ENCODE data around the gene IL27RA.
A peak's percentile ranks its signal among the peaks of the same experiment; 100 is the strongest.

The IL27RA gene

GRCh38 chr19:14086098-14086497 lies 54.5 kb downstream of the IL27RA start:
- Histone ChIP-seq H3K27me3 (ENCODE audit: control insufficient read depth, insufficient read depth, low read length) (no peaks in the 10 kb centered on the region), H3K9me3 (replicated peaks; ENCODE audit: low read length) (no peaks in the 10 kb centered on the region), H3K9ac (ENCODE audit: low read depth, low read length) (no peak overlapping the region), H3K36me3 (ENCODE audit: insufficient read depth, low read length) (peaks cover 14% of the 10 kb centered on the region), H3K4me1 (ENCODE audit: control insufficient read depth, insufficient read depth, low read length) (peaks cover 11% of the 10 kb centered on the region), H3K4me3 (ENCODE audit: low read length) (no peak overlapping the region), H3K4me2 (ENCODE audit: low read length) (no peak overlapping the region)

GRCh38 chr19:14088634-14089411 lies 57.3 kb downstream of the IL27RA start:
- H3K9ac ChIP-seq (ENCODE audit: low read depth, low read length) = peak overlapping the region; percentile 45
- peaks cover 9% of the 10 kb centered on the region for H3K9me3 ChIP-seq (replicated peaks; ENCODE audit: low read length)
- no peaks in the 10 kb centered on the region for H3K27me3 ChIP-seq (ENCODE audit: control insufficient read depth, insufficient read depth, low read length)
- H3K4me1 ChIP-seq (ENCODE audit: control insufficient read depth, insufficient read depth, low read length) = peaks cover 14% of the 10 kb centered on the region
- peak overlapping the region; percentile 87 for H3K4me2 ChIP-seq (ENCODE audit: low read length)
- H3K4me3 ChIP-seq (ENCODE audit: low read length) = peak overlapping the region; percentile 72
- H3K36me3 ChIP-seq (ENCODE audit: insufficient read depth, low read length) = peaks cover 17% of the 10 kb centered on the region

DNA sequence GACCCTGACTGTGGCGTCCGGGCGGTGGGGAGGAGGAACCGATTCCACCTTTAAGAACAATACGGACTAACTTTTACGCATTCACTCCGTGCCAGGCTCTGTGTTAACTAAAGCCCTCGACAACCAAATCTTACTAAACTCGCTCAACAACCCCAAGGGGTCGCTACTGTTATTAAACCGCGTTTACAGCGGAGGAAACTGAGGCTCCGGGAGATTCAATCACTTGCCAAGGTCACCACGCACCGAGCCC lies 57.8 kb downstream of the IL27RA start:
- Histone ChIP-seq H3K27me3 (ENCODE audit: control insufficient read depth, insufficient read depth, low read length) (no peaks in the 10 kb centered on the region), H3K9ac (ENCODE audit: low read depth, low read length) (peak overlapping the region; percentile 45), H3K4me3 (ENCODE audit: low read length) (peak overlapping the region; percentile 72), H3K4me1 (ENCODE audit: control insufficient read depth, insufficient read depth, low read length) (peaks cover 14% of the 10 kb centered on the region), H3K4me2 (ENCODE audit: low read length) (peak overlapping the region; percentile 87), H3K9me3 (replicated peaks; ENCODE audit: low read length) (peaks cover 9% of the 10 kb centered on the region), H3K36me3 (ENCODE audit: insufficient read depth, low read length) (peaks cover 17% of the 10 kb centered on the region)

DNA sequence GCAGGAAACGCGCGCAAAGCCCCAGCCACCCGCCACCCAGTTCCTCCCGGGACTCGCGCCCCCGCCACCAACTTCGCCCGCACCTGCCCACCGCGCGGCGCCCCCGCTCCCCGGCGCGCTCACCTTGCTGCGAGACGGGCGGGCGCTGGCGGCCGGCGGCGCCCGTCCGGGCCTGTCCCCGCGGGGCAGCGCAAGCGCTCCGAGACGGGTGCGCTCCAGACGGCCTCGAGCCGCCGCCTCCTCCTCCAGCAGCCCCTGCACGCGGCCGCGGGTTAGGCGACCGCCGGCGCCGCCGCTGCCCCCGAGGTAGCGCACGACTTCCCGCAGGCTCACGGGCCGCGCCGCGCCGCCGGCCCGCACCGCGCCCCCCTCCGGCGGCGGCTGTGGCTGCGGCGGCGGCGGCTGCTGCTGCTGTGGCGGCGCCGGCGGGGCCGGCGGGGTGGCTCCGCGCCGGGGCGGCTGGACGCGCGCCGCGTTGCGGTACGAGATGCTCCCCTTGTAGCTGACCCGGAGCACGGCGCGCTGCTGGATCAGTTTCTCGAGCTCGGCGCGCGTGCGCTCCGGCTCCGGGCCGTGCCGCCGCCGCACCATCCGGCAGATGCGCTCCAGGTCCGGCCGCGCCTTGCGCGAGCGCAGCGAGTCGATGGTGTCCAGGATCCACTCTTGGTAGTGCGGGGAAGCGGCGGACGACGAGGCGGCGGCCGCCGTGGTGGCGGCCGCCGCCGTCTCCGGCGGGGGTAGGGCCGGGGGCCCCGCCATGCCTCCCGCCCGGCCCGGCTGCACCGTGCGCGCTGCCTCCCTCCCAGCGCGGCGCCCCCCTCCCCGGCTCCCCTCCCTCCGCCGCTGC lies 58.3 kb downstream of the IL27RA start:
- Histone ChIP-seq H3K4me3 (ENCODE audit: low read length) (peak overlapping the region; percentile 72), H3K36me3 (ENCODE audit: insufficient read depth, low read length) (peaks cover 17% of the 10 kb centered on the region), H3K9ac (ENCODE audit: low read depth, low read length) (peak overlapping the region; percentile 50), H3K4me1 (ENCODE audit: control insufficient read depth, insufficient read depth, low read length) (peaks cover 14% of the 10 kb centered on the region), H3K9me3 (replicated peaks; ENCODE audit: low read length) (peaks cover 9% of the 10 kb centered on the region), H3K4me2 (ENCODE audit: low read length) (peak overlapping the region; percentile 87), H3K27me3 (ENCODE audit: control insufficient read depth, insufficient read depth, low read length) (no peaks in the 10 kb centered on the region)

- H3K4me2 ChIP-seq (ENCODE audit: low read length) = peak within 1 kb of the TSS; percentile 100
- peak within 1 kb of the TSS; percentile 90 for H3K9ac ChIP-seq (ENCODE audit: low read depth, low read length)
- no peaks in the 10 kb centered on the region for H3K27me3 ChIP-seq (ENCODE audit: control insufficient read depth, insufficient read depth, low read length)
- H3K4me1 ChIP-seq (ENCODE audit: control insufficient read depth, insufficient read depth, low read length) = peaks cover 14% of the 10 kb centered on the region
- peaks cover 17% of the 10 kb centered on the region for H3K36me3 ChIP-seq (ENCODE audit: insufficient read depth, low read length)
- H3K9me3 ChIP-seq (replicated peaks; ENCODE audit: low read length) = peaks cover 9% of the 10 kb centered on the region
- peak within 1 kb of the TSS; percentile 95 for H3K4me3 ChIP-seq (ENCODE audit: low read length)
These were observed 59.0 kb downstream of the IL27RA start, which contains the start of gene SAMD1 for GRCh38 chr19:14090509-14091080. SAMD1 (minus strand) TSS chr19:14090751.

GRCh38 chr19:14091081-14091812 lies 59.7 kb downstream of the IL27RA start:
- H3K9me3 ChIP-seq (replicated peaks; ENCODE audit: low read length) = peaks cover 9% of the 10 kb centered on the region
- peaks cover 14% of the 10 kb centered on the region for H3K4me1 ChIP-seq (ENCODE audit: control insufficient read depth, insufficient read depth, low read length)
- peak overlapping the region; percentile 100 for H3K4me2 ChIP-seq (ENCODE audit: low read length)
- H3K9ac ChIP-seq (ENCODE audit: low read depth, low read length) = peak overlapping the region; percentile 90
- peak overlapping the region; percentile 95 for H3K4me3 ChIP-seq (ENCODE audit: low read length)
- peaks cover 17% of the 10 kb centered on the region for H3K36me3 ChIP-seq (ENCODE audit: insufficient read depth, low read length)
- H3K27me3 ChIP-seq (ENCODE audit: control insufficient read depth, insufficient read depth, low read length) = no peaks in the 10 kb centered on the region

DNA sequence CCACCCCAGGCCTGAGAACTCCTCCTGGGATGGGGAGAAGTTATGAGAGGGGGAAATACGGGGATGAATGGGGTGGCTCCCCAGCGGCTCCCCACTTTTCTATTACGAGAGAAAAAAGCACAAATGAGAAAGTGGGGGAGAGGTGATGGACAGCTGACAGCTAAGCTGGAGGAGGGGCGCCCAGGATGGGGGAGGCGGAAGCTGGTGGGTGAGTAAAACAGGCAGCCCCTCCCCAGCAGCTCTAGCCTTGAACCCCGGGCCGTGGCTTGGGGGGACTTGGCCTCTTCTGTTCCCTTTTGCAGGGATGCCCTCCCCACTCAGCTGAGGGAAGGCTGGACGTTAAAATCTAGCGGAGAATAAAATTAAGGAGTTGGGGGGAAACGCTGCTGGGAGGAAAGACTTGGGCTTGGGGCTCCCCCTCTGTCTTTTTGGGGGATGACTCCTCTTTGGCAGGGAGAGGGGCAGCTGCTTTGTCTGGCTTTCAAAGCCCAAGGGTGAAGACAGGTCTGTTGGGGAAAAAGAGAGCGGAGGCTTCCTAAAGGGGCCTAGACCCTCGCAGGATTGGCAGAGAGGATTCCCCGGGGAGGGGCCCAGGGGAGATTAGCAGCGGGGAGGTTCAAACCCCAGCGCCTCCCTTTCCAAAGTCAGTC lies 60.4 kb downstream of the IL27RA start:
- H3K9me3 ChIP-seq (replicated peaks; ENCODE audit: low read length) = peaks cover 9% of the 10 kb centered on the region
- H3K27me3 ChIP-seq (ENCODE audit: control insufficient read depth, insufficient read depth, low read length) = no peaks in the 10 kb centered on the region
- H3K4me3 ChIP-seq (ENCODE audit: low read length) = peak overlapping the region; percentile 95
- H3K36me3 ChIP-seq (ENCODE audit: insufficient read depth, low read length) = peaks cover 21% of the 10 kb centered on the region
- peak overlapping the region; percentile 90 for H3K9ac ChIP-seq (ENCODE audit: low read depth, low read length)
- H3K4me2 ChIP-seq (ENCODE audit: low read length) = peak overlapping the region; percentile 100
- peaks cover 14% of the 10 kb centered on the region for H3K4me1 ChIP-seq (ENCODE audit: control insufficient read depth, insufficient read depth, low read length)

DNA sequence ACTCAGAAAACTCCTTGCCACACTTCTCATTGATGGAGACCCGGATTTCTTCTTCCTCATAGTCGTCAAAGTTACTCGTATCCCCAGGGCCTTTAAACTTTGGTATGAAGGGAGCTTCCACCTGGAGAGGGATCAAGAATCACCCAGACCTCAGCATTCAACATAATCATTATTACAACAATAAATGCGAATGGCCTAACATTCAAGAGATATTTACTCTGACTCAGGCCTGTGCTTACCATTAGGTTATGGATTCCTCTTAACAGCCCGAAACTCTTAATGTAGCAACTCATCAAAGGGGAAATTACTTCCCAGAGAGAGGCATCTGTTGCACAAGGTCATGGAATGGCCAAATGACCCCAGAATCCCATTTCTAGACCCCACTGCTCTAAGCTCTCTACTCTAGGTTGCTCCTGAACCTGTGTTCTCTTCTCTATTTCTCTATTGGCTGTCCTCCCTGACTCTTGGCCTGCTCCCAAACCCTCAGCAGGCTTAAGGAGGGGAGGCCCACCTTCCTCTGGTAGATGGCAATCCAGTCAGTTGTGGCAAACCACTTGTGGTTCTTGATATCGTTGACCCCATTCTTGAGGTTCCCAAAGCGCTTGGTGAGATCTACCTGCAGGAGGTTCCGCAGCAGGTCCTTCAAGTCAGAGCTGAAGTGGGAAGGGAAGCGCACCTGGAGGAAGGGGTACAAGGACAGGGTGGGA lies 61.7 kb downstream of the IL27RA start:
- H3K4me1 ChIP-seq (ENCODE audit: control insufficient read depth, insufficient read depth, low read length) = peaks cover 14% of the 10 kb centered on the region
- H3K27me3 ChIP-seq (ENCODE audit: control insufficient read depth, insufficient read depth, low read length) = no peaks in the 10 kb centered on the region
- H3K4me2 ChIP-seq (ENCODE audit: low read length) = no peak overlapping the region
- peaks cover 9% of the 10 kb centered on the region for H3K9me3 ChIP-seq (replicated peaks; ENCODE audit: low read length)
- H3K4me3 ChIP-seq (ENCODE audit: low read length) = no peak overlapping the region
- peaks cover 28% of the 10 kb centered on the region for H3K36me3 ChIP-seq (ENCODE audit: insufficient read depth, low read length)
- no peak overlapping the region for H3K9ac ChIP-seq (ENCODE audit: low read depth, low read length)

DNA sequence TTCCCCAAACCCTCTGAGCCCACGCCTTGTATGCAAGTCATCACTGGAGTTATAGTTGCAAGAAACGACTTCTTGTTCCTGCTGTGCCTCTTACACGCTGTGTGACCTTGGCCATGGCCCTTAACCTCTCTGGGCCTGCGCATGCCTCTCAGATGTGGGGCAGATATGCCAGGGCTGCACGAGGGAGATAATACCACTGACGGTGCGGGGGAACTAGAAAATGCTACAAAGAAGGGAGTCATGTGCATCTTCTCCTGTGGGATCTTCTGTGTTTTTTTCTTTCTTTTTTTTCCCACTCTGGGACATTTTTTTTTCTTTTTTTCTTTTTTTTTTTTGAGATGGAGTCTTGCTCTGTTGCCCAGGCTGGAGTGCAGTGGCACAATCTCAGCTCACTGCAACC lies 63.3 kb downstream of the IL27RA start:
- H3K9ac ChIP-seq (ENCODE audit: low read depth, low read length) = no peak overlapping the region
- no peak overlapping the region for H3K4me2 ChIP-seq (ENCODE audit: low read length)
- no peaks in the 10 kb centered on the region for H3K27me3 ChIP-seq (ENCODE audit: control insufficient read depth, insufficient read depth, low read length)
- H3K4me1 ChIP-seq (ENCODE audit: control insufficient read depth, insufficient read depth, low read length) = peaks cover 9% of the 10 kb centered on the region
- no peak overlapping the region for H3K4me3 ChIP-seq (ENCODE audit: low read length)
- H3K36me3 ChIP-seq (ENCODE audit: insufficient read depth, low read length) = peaks cover 23% of the 10 kb centered on the region
- peaks cover 9% of the 10 kb centered on the region for H3K9me3 ChIP-seq (replicated peaks; ENCODE audit: low read length)

DNA sequence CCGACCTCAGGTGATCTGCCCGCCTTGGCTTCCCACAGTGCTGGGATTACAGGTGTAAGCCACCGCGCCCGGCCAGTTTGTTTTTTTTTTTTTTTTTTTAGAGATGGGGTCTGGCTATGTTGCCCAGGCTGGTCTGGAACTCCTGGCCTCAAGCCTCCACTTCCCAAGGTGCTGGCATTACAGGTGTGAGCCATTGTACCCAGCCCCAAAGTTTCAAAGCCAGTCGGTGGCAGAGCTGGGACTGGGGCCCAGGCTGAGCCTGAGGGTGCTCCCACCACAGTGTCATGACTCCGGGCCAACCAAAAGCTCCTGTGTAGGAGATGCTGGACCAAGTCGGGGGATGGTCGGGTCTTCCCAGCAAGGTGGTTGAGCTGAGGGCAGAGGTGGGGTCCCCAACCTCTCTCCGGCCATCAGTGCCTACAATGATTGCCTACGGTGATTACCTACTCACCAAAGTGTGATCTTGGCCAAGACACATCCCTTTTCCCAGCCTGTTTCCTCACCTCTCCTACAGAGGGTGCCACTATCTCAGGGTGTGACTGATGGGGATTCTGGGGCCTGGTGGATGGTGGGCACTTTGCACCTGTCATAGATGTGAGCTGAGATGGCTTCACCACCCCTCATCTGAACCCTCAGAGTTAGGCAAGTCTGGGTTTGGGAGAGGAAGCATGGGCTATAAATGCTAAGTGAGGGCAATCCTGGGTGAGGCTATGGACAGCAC lies 64.9 kb downstream of the IL27RA start:
- Histone ChIP-seq H3K27me3 (ENCODE audit: control insufficient read depth, insufficient read depth, low read length) (no peaks in the 10 kb centered on the region), H3K9ac (ENCODE audit: low read depth, low read length) (no peak overlapping the region), H3K4me1 (ENCODE audit: control insufficient read depth, insufficient read depth, low read length) (peaks cover 7% of the 10 kb centered on the region), H3K36me3 (ENCODE audit: insufficient read depth, low read length) (peaks cover 34% of the 10 kb centered on the region), H3K4me2 (ENCODE audit: low read length) (no peak overlapping the region), H3K9me3 (replicated peaks; ENCODE audit: low read length) (peaks cover 9% of the 10 kb centered on the region), H3K4me3 (ENCODE audit: low read length) (no peak overlapping the region)

Measured in skeletal muscle satellite cell (primary cell).